Common myeloid progenitor, CD34-positive (primary cell): ENCODE measurements around the gene TBC1D7.

Experiments
- CTCF ChIA-PET: fragments of 350-600 bp; sonication (Branson Sonifier 250); formaldehyde crosslinking; loops from one replicate; lab custom pipeline; 2021; ENCODE audit warnings: antibody characterized with exemption; lab: Charles Lee
- POLR2A ChIA-PET: fragments of 350-600 bp; sonication (Branson Sonifier 250); formaldehyde crosslinking; loops from one replicate; lab custom pipeline; 2021; ENCODE audit warnings: antibody characterized with exemption; lab: Charles Lee
- DNase-seq, 3 donors: peaks; one replicate each; pipeline versions ENCODE4 v3.0.0 to v3.0.0-alpha.2; 2013
- H3K27ac ChIP-seq, 2 experiments: 1 replicate in 1 of 2; 2 replicates in 1 of 2; pipeline ENCODE4 v1.7.0; 2013; ENCODE audit warnings: inconsistent platforms in 2 of 2, low read length in 2 of 2, mild to moderate bottlenecking in 2 of 2, low read depth in 1 of 2, moderate library complexity in 1 of 2; ENCODE audit not compliant: severe bottlenecking in 2 of 2, insufficient read depth in 1 of 2, poor library complexity in 1 of 2
- H3K27me3 ChIP-seq, 5 experiments: replicated peaks in 2 of 5; 1 replicate in 3 of 5; 2 replicates in 2 of 5; pipeline versions ENCODE4 v1.6.1 to v1.7.0; 2013; ENCODE audit warnings: low read length in 4 of 5, mild to moderate bottlenecking in 2 of 5, moderate library complexity in 2 of 5, inconsistent platforms in 1 of 5; ENCODE audit not compliant: insufficient read depth in 5 of 5, control insufficient read depth in 4 of 5
- H3K36me3 ChIP-seq, 4 experiments: 1 replicate in 2 of 4; 2 replicates in 2 of 4; pipeline versions ENCODE4 v1.6.1 to v1.7.0; 2013; ENCODE audit warnings: low read length in 3 of 4, control low read depth in 1 of 4, mild to moderate bottlenecking in 1 of 4; ENCODE audit not compliant: control insufficient read depth in 4 of 4, insufficient read depth in 4 of 4
- H3K4me1 ChIP-seq, 4 experiments: 1 replicate in 3 of 4; 2 replicates in 1 of 4; pipeline versions ENCODE4 v1.6.1 to v1.7.1; 2013; ENCODE audit warnings: low read length in 3 of 4, mild to moderate bottlenecking in 3 of 4, control low read depth in 1 of 4, inconsistent platforms in 1 of 4, moderate library complexity in 1 of 4; ENCODE audit not compliant: control insufficient read depth in 4 of 4, insufficient read depth in 4 of 4; ENCODE audit errors: control extremely low read depth in 1 of 4
- H3K4me3 ChIP-seq, 7 experiments: 1 replicate in 4 of 7; 2 replicates in 3 of 7; pipeline versions ENCODE4 v1.5.1 to v1.7.0; 2013; ENCODE audit warnings: mild to moderate bottlenecking in 7 of 7, low read length in 6 of 7, moderate library complexity in 6 of 7, inconsistent platforms in 2 of 7, low read depth in 2 of 7, control low read depth in 1 of 7; ENCODE audit not compliant: insufficient read depth in 4 of 7, control insufficient read depth in 1 of 7; ENCODE audit errors: extremely low read depth in 1 of 7
- H3K9me3 ChIP-seq, 5 experiments: 1 replicate in 4 of 5; 2 replicates in 1 of 5; pipeline versions ENCODE4 v1.6.1 to v1.7.1; 2013; ENCODE audit warnings: low read length in 4 of 5, mild to moderate bottlenecking in 2 of 5, inconsistent platforms in 1 of 5, low read depth in 1 of 5, moderate library complexity in 1 of 5; ENCODE audit not compliant: control insufficient read depth in 4 of 5, insufficient read depth in 2 of 5; ENCODE audit errors: control extremely low read depth in 1 of 5
- WGBS: methylation state at CpG from one replicate; pipeline ENCODE4 v1.1.5; 2013; ENCODE audit not compliant: insufficient coverage; 5-methylcytosine and 5-hydroxymethylcytosine counted together

Gene TBC1D7

GRCh38 chr6:13303668-13304017, 24.7 kb downstream of the TBC1D7 start:
- Histone ChIP-seq H3K36me3 (peaks cover 5 to 59% (median 31%) of the 10 kb centered on the region in 4 experiments), H3K27me3 (no peaks in the 10 kb centered on the region), H3K27ac (peak overlapping the region; percentile 64 to 79), H3K9me3 (no peaks in the 10 kb centered on the region), H3K4me1 (peaks cover 5 to 38% (median 30%) of the 10 kb centered on the region in 4 experiments), H3K4me3 (peak overlapping the region in 1 of 7 experiments; percentile 37)
- 50% methylated on average over 2 of the region's 7 CpGs for WGBS
- DNase-seq = peak; percentile 60 to 86 (median 83)
- ChIA-PET POLR2A (interaction anchor here (1.7 to 2.0 kb wide), 2 partner anchors 25 to 29 kb away, joined by 6 read pairs; partner anchors contain the start of gene TBC1D7), CTCF (interaction anchor here (0.8 to 1.9 kb wide), 4 partner anchors 18 to 109 kb away, joined by 3 to 6 read pairs (median 3); no protein-coding TSS in a partner anchor)

- H3K27me3 ChIP-seq = no peaks in the 10 kb centered on the region
- H3K36me3 ChIP-seq = peaks cover 7 to 56% (median 31%) of the 10 kb centered on the region in 4 experiments
- peaks cover 5 to 34% (median 29%) of the 10 kb centered on the region in 4 experiments for H3K4me1 ChIP-seq
- H3K27ac ChIP-seq = peak overlapping the region; percentile 64 to 79
- peak overlapping the region in 1 of 7 experiments; percentile 37 for H3K4me3 ChIP-seq
- DNase-seq = peak; percentile 94 to 99 (median 99)
- CTCF ChIA-PET = interaction anchor here (0.8 to 1.9 kb wide), 9 partner anchors 18 to 391 kb away, joined by 3 to 7 read pairs (median 3); no protein-coding TSS in a partner anchor
- WGBS = 44% methylated on average over 14 of the region's 17 CpGs
- no peaks in the 10 kb centered on the region for H3K9me3 ChIP-seq
- POLR2A ChIA-PET = interaction anchor here (1.7 to 2.0 kb wide), 2 partner anchors 25 to 29 kb away, joined by 6 read pairs; partner anchors contain the start of gene TBC1D7
These were observed 25.3 kb downstream of the TBC1D7 start for GRCh38 chr6:13302751-13303667.

GRCh38 chr6:13302291-13302690, 26.0 kb downstream of the TBC1D7 start:
- peaks cover 5 to 28% (median 26%) of the 10 kb centered on the region in 4 experiments for H3K4me1 ChIP-seq
- H3K4me3 ChIP-seq = no peak overlapping the region
- 87% methylated on average over 5 of the region's 7 CpGs for WGBS
- H3K27ac ChIP-seq = peak overlapping the region in 1 of 2 experiments; percentile 79
- ChIA-PET CTCF (interaction anchor here (0.8 to 1.9 kb wide), 8 partner anchors 17 to 390 kb away, joined by 3 to 7 read pairs (median 4); no protein-coding TSS in a partner anchor), POLR2A (interaction anchor here (1.7 to 2.0 kb wide), 2 partner anchors 26 to 28 kb away, joined by 6 read pairs; partner anchors contain the start of gene TBC1D7)
- H3K9me3 ChIP-seq = no peaks in the 10 kb centered on the region
- no peaks in the 10 kb centered on the region for H3K27me3 ChIP-seq
- peaks cover 7 to 52% (median 28%) of the 10 kb centered on the region in 4 experiments for H3K36me3 ChIP-seq
- no peak for DNase-seq

GRCh38 chr6:13300643-13301590, 27.4 kb downstream of the TBC1D7 start:
- POLR2A ChIA-PET = no interaction called here
- CTCF ChIA-PET = interaction anchor here (1.7 kb wide), 1 partner anchor 29 kb away, joined by 4 read pairs; no protein-coding TSS in a partner anchor
- H3K27me3 ChIP-seq = no peaks in the 10 kb centered on the region
- 91% methylated on average over 6 of the region's 9 CpGs for whole genome bisulfite sequencing
- no peaks in the 10 kb centered on the region for H3K9me3 ChIP-seq
- H3K4me1 ChIP-seq = peaks cover 5 to 28% (median 26%) of the 10 kb centered on the region in 4 experiments
- no peak overlapping the region for H3K4me3 ChIP-seq
- H3K36me3 ChIP-seq = peaks cover 7 to 54% (median 24%) of the 10 kb centered on the region in 4 experiments
- DNase-seq = no peak
- no peak overlapping the region for H3K27ac ChIP-seq

- H3K36me3 ChIP-seq = peaks cover 1 to 51% (median 19%) of the 10 kb centered on the region in 4 experiments
- no peaks in the 10 kb centered on the region for H3K27me3 ChIP-seq
- no peaks in the 10 kb centered on the region for H3K9me3 ChIP-seq
- no peak overlapping the region for H3K4me3 ChIP-seq
- ChIA-PET CTCF (no interaction called here), POLR2A (no interaction called here)
- no peak for DNase-seq
- H3K4me1 ChIP-seq = peaks cover 6 to 34% (median 32%) of the 10 kb centered on the region in 4 experiments
- H3K27ac ChIP-seq = no peak overlapping the region
- WGBS = 94% methylated on average over 3 of the region's 6 CpGs
These were observed 28.4 kb downstream of the TBC1D7 start for GRCh38 chr6:13299918-13300317.

GRCh38 chr6:13299403-13299821, 28.9 kb downstream of the TBC1D7 start:
- H3K27ac ChIP-seq = no peak overlapping the region
- H3K9me3 ChIP-seq = no peaks in the 10 kb centered on the region
- ChIA-PET CTCF (interaction anchor here (0.6 to 1.4 kb wide), 2 partner anchors 11 to 81 kb away, joined by 3 to 5 read pairs; no protein-coding TSS in a partner anchor), POLR2A (no interaction called here)
- peaks cover 1 to 49% (median 21%) of the 10 kb centered on the region in 4 experiments for H3K36me3 ChIP-seq
- peaks cover 10 to 36% (median 34%) of the 10 kb centered on the region in 4 experiments for H3K4me1 ChIP-seq
- no peak overlapping the region for H3K4me3 ChIP-seq
- no peak for DNase-seq
- H3K27me3 ChIP-seq = no peaks in the 10 kb centered on the region
- WGBS = 94% methylated on average over 11 of the region's 11 CpGs
